K562 (cell line): ENCODE results near the gene TMED8. TPM values are rescaled to one million over a fixed set of nuclear protein-coding genes. Genes with fewer than 3 reads are reported as not detected.

Experiments used
- CHD7 ChIP-seq: fragments of 200-600 bp; sonication (generic); IDR thresholded peaks from one replicate; pipeline ENCODE4 v1.6.1; 2012; ENCODE audit warnings: mild to moderate bottlenecking, low read depth, low read length, inconsistent platforms
- PRDM10 ChIP-seq: fragments of 450-650 bp; IDR thresholded peaks from 2 replicates; pipeline ENCODE4 v1.6.1; 2018; ENCODE audit not compliant: partially characterized antibody
- SMAD3 ChIP-seq: fragments of 450-650 bp; formaldehyde crosslinking; conservative IDR thresholded peaks from 2 replicates; pipeline ENCODE4 v1.4.0; 2020; ENCODE audit warnings: mild to moderate bottlenecking
- polyA plus RNA-seq, 8 experiments: library from polyadenylated mRNA; depleted of rRNA in 4 of 8; stranded (reverse) in 5 of 8; unstranded in 3 of 8; fragments of >200 nt; fragmentation: Nextera tagmentation in 2 of 8; fragmentation: Illumina TruSeq in 1 of 8; extraction: Ambion mirVana in 2 of 8; extraction: Trizol in 1 of 8; gene quantifications; 2 replicates each; pipeline versions ENCODE4 v1.2.1 to v1.2.3, GENCODE V29; 2011 to 2014; ENCODE audit warnings: inconsistent platforms in 1 of 8, missing spikeins in 1 of 8
- total RNA-seq, 7 experiments: library from RNA; depleted of rRNA in 6 of 7; stranded (reverse); fragments of >200 nt in 6 of 7; fragmentation: Illumina TruSeq in 2 of 7; extraction: Trizol in 2 of 7; gene quantifications; 2 replicates each; pipeline versions ENCODE4 v1.2.1 to v1.2.3, GENCODE V29; 2011 to 2021; ENCODE audit warnings: low replicate concordance in 1 of 7
- TF ChIP-seq, protein P1 (sequence below): IDR thresholded peaks from 2 replicates; pipeline ENCODE4 v1.6.1; 2011; ENCODE audit not compliant: insufficient read length; ENCODE audit errors: extremely low read depth
- TF ChIP-seq, protein P2 (sequence below), 2 experiments: IDR thresholded peaks in 1 of 2; conservative IDR thresholded peaks in 1 of 2; 2 replicates each; pipeline ENCODE4 v1.6.1; 2016; ENCODE audit warnings: low read depth in 2 of 2, mild to moderate bottlenecking in 1 of 2, missing compliant biosample characterization in 1 of 2, missing genetic modification characterization in 1 of 2, moderate library complexity in 1 of 2

Gene TMED8
- total and polyA plus RNA-seq, 9 of the 15 experiments (the other 6 are each of a cell fraction or from before 2014, with no cell fraction given): 3.3 to 17.4 (median 12.0) TPM

GRCh38 chr14:77311217-77311616 lies 65.7 kb downstream of the TMED8 start (continued):
- TF ChIP-seq CHD7: no peak
- TF ChIP-seq, protein P1, sequence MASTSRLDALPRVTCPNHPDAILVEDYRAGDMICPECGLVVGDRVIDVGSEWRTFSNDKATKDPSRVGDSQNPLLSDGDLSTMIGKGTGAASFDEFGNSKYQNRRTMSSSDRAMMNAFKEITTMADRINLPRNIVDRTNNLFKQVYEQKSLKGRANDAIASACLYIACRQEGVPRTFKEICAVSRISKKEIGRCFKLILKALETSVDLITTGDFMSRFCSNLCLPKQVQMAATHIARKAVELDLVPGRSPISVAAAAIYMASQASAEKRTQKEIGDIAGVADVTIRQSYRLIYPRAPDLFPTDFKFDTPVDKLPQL: no peak
- peak; percentile 24 for TF ChIP-seq PRDM10
- TF ChIP-seq SMAD3 (CRISPR knock-in tag): no peak
- TF ChIP-seq, protein P2, sequence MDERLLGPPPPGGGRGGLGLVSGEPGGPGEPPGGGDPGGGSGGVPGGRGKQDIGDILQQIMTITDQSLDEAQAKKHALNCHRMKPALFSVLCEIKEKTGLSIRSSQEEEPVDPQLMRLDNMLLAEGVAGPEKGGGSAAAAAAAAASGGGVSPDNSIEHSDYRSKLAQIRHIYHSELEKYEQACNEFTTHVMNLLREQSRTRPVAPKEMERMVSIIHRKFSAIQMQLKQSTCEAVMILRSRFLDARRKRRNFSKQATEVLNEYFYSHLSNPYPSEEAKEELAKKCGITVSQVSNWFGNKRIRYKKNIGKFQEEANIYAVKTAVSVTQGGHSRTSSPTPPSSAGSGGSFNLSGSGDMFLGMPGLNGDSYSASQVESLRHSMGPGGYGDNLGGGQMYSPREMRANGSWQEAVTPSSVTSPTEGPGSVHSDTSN (CRISPR knock-in tag; IDR thresholded peaks at IDR 0.05; ENCODE audit: low read depth): no peak
- TF ChIP-seq, protein P2 (tag; conservative IDR thresholded peaks at IDR 0.05; ENCODE audit: low read depth): 0 out of 2 replicates have a peak, but pooled peaks have one; percentile 33
